ENCODE data around the gene ST7. TPM values are rescaled to one million over a fixed set of nuclear protein-coding genes. Genes with fewer than 3 reads are reported as not detected.

The ST7 gene
- total and polyA plus RNA-seq, 2 of the 8 experiments (the other 6 are each of a cell fraction or from before 2014, with no cell fraction given) = 16.3 to 18.0 TPM

DNA sequence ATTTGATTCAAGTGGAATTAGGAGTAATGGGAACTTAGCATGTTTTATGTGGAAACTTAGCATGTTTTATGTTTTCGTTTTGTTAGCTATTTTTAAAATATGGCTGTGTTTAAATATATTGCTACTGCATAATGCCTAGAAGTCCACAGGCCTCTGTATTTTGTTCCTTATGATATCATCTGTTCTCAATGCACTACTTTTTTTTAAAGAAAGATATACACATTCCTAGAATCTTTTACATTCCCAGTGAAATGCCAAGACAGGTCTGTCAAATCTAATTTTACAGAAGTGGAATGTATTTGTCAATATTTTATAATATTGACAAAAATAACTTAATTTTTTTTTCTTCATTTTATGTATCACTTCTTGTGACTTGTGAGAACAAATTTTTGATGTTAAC, 51.6 kb downstream of the ST7 start (continued):
- no peak for TF ChIP-seq PHF8 (conservative IDR thresholded peaks at IDR 0.05; ENCODE audit: low read depth, low read length)
- TF ChIP-seq, protein P1, sequence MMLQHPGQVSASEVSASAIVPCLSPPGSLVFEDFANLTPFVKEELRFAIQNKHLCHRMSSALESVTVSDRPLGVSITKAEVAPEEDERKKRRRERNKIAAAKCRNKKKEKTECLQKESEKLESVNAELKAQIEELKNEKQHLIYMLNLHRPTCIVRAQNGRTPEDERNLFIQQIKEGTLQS (IDR thresholded peaks at IDR 0.05; ENCODE audit: insufficient read depth, low read depth, low read length) = no peak

Measured in H1 (cell line).